ENCODE results near the gene FAM174C. TPM values are rescaled to one million over a fixed set of nuclear protein-coding genes. Genes with fewer than 3 reads are reported as not detected.
A peak's percentile ranks its signal among the peaks of the same experiment; 100 is the strongest.

Gene FAM174C
- polyA plus RNA-seq, 1 of the 3 experiments (the other 2 are of a cell fraction): 78.0 TPM

GRCh38 chr19:1279782-1280341, 4.5 kb downstream of the FAM174C start (continued):
- TF ChIP-seq TEAD4 (IDR thresholded peaks at IDR 0.05; ENCODE audit: borderline replicate concordance, insufficient read depth) (no peak), FOXM1 (IDR thresholded peaks at IDR 0.05; ENCODE audit: low read depth) (no peak), GABPA (IDR thresholded peaks at IDR 0.05; ENCODE audit: low read depth) (no peak), USF1 (IDR thresholded peaks at IDR 0.05; ENCODE audit: borderline replicate concordance, low read depth) (no peak), RXRA (IDR thresholded peaks at IDR 0.05; ENCODE audit: borderline replicate concordance, low read depth) (no peak), MEF2A (IDR thresholded peaks at IDR 0.05; ENCODE audit: borderline replicate concordance, low read depth) (no peak), SMC3 (IDR thresholded peaks at IDR 0.05; ENCODE audit: low read depth, low read length) (peak; percentile 89), PBX3 (IDR thresholded peaks at IDR 0.05) (0 out of 2 replicates have a peak, but pooled peaks have one; percentile 20), NRF1 (IDR thresholded peaks at IDR 0.05; ENCODE audit: low read depth, low read length) (no peak), RCOR1 (IDR thresholded peaks at IDR 0.05; ENCODE audit: low read length) (0 out of 2 replicates have a peak, but pooled peaks have one; percentile 30), USF2 (IDR thresholded peaks at IDR 0.05; ENCODE audit: borderline replicate concordance, low read depth, low read length) (no peak), GATA2 (CRISPR knock-in tag; IDR thresholded peaks at IDR 0.05) (no peak), FOSL2 (IDR thresholded peaks at IDR 0.05; ENCODE audit: borderline replicate concordance, low read depth) (no peak), REST (IDR thresholded peaks at IDR 0.05; ENCODE audit: low read depth, low read length) (no peak), RFX5 (IDR thresholded peaks at IDR 0.05; ENCODE audit: low read length) (no peak), YY1 (IDR thresholded peaks at IDR 0.05; ENCODE audit: low read depth) (no peak)
- TF ChIP-seq, protein P1, sequence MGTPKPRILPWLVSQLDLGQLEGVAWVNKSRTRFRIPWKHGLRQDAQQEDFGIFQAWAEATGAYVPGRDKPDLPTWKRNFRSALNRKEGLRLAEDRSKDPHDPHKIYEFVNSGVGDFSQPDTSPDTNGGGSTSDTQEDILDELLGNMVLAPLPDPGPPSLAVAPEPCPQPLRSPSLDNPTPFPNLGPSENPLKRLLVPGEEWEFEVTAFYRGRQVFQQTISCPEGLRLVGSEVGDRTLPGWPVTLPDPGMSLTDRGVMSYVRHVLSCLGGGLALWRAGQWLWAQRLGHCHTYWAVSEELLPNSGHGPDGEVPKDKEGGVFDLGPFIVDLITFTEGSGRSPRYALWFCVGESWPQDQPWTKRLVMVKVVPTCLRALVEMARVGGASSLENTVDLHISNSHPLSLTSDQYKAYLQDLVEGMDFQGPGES (IDR thresholded peaks at IDR 0.05; ENCODE audit: low read depth, low read length): no peak
- TF ChIP-seq, protein P2, sequence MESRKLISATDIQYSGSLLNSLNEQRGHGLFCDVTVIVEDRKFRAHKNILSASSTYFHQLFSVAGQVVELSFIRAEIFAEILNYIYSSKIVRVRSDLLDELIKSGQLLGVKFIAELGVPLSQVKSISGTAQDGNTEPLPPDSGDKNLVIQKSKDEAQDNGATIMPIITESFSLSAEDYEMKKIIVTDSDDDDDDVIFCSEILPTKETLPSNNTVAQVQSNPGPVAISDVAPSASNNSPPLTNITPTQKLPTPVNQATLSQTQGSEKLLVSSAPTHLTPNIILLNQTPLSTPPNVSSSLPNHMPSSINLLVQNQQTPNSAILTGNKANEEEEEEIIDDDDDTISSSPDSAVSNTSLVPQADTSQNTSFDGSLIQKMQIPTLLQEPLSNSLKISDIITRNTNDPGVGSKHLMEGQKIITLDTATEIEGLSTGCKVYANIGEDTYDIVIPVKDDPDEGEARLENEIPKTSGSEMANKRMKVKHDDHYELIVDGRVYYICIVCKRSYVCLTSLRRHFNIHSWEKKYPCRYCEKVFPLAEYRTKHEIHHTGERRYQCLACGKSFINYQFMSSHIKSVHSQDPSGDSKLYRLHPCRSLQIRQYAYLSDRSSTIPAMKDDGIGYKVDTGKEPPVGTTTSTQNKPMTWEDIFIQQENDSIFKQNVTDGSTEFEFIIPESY (IDR thresholded peaks at IDR 0.05; ENCODE audit: borderline replicate concordance, low read depth): no peak

Measured in SK-N-SH (cell line).